Rectal smooth muscle tissue (tissue), 1 donor: ENCODE data around the gene JPT1.
A peak's percentile ranks its signal among the peaks of the same experiment; 100 is the strongest.

Experiments
- H3K27ac ChIP-seq: one replicate; pipeline ENCODE4 v1.7.0; 2013; ENCODE audit warnings: low read depth, low read length, inconsistent platforms
- H3K27me3 ChIP-seq: one replicate; pipeline ENCODE4 v1.7.0; 2013; ENCODE audit warnings: low read length; ENCODE audit not compliant: control insufficient read depth, insufficient read depth
- H3K36me3 ChIP-seq: one replicate; pipeline ENCODE4 v1.7.0; 2013; ENCODE audit warnings: low read length; ENCODE audit not compliant: control insufficient read depth, insufficient read depth
- H3K4me1 ChIP-seq: one replicate; pipeline ENCODE4 v1.7.0; 2013; ENCODE audit warnings: low read length; ENCODE audit not compliant: control insufficient read depth, insufficient read depth
- H3K4me3 ChIP-seq: one replicate; pipeline ENCODE4 v1.7.0; 2013; ENCODE audit warnings: low read length
- H3K9ac ChIP-seq: one replicate; pipeline ENCODE4 v1.7.0; 2013; ENCODE audit warnings: low read length

The JPT1 gene

GRCh38 chr17:75088465-75089417 lies 65.6 kb downstream of the JPT1 start:
- H3K36me3 ChIP-seq = no peaks in the 10 kb centered on the region
- peak overlapping the region; percentile 79 for H3K4me3 ChIP-seq
- peak overlapping the region; percentile 56 for H3K27ac ChIP-seq
- H3K4me1 ChIP-seq = peaks cover 3% of the 10 kb centered on the region
- peak overlapping the region; percentile 82 for H3K9ac ChIP-seq
- H3K27me3 ChIP-seq = no peaks in the 10 kb centered on the region

GRCh38 chr17:75087558-75088453 lies 66.5 kb downstream of the JPT1 start, which contains the start of gene SLC16A5:
TSS of gene SLC16A5 (plus strand) at chr17:75087954. CDS start at chr17:75093637, 5,683 bp downstream.
- no peaks in the 10 kb centered on the region for H3K27me3 ChIP-seq
- H3K4me3 ChIP-seq = peak within 1 kb of the TSS; percentile 79
- peaks cover 3% of the 10 kb centered on the region for H3K4me1 ChIP-seq
- H3K9ac ChIP-seq = peak within 1 kb of the TSS; percentile 82
- peak within 1 kb of the TSS; percentile 56 for H3K27ac ChIP-seq
- no peaks in the 10 kb centered on the region for H3K36me3 ChIP-seq

- Histone ChIP-seq H3K36me3 (no peaks in the 10 kb centered on the region), H3K4me1 (peaks cover 3% of the 10 kb centered on the region), H3K9ac (peak overlapping the region; percentile 82), H3K4me3 (peak overlapping the region; percentile 79), H3K27me3 (no peaks in the 10 kb centered on the region), H3K27ac (peak overlapping the region; percentile 16)
Measured at GRCh38 chr17:75087182-75087557, 67.1 kb downstream of the JPT1 start.

- Histone ChIP-seq H3K27me3 (no peaks in the 10 kb centered on the region), H3K9ac (no peak overlapping the region), H3K4me1 (peaks cover 3% of the 10 kb centered on the region), H3K4me3 (no peak overlapping the region), H3K27ac (no peak overlapping the region), H3K36me3 (no peaks in the 10 kb centered on the region)
Measured at GRCh38 chr17:75086496-75087181, 67.7 kb downstream of the JPT1 start.
